Measurements from ENCODE around the gene ANK3.

- TF ChIP-seq EZH2 (IDR thresholded peaks at IDR 0.05; ENCODE audit: insufficient read depth, poor library complexity, severe bottlenecking), result no peak
- no peak for TF ChIP-seq EZH2phosphoT487 (IDR thresholded peaks at IDR 0.05; ENCODE audit: insufficient read depth, low read depth)
These were observed 219.4 kb downstream of the ANK3 start for GRCh38 chr10:60170250-60170649.
